Forelimb muscle (tissue), 1 donor: ENCODE measurements around the gene SFXN5. TPM values are rescaled to one million over a fixed set of nuclear protein-coding genes. Genes with fewer than 3 reads are reported as not detected.
"Not testable (repeated sequence)": the region's sequence is repeated elsewhere in the genome, so short reads cannot be mapped to it uniquely, and the experiment has no call there.

Experiments
- DNase-seq: peaks from one replicate; pipeline ENCODE4 v3.0.0-alpha.2; 2013; ENCODE audit warnings: low read depth
- polyA plus RNA-seq: library from polyadenylated mRNA; unstranded; fragments of 120-200 nt; gene quantifications from one replicate; pipeline ENCODE4 v1.2.1, GENCODE V29; 2013; ENCODE audit not compliant: insufficient read length

Gene SFXN5
- polyA plus RNA-seq, 1 donor: 6.8 TPM

DNA sequence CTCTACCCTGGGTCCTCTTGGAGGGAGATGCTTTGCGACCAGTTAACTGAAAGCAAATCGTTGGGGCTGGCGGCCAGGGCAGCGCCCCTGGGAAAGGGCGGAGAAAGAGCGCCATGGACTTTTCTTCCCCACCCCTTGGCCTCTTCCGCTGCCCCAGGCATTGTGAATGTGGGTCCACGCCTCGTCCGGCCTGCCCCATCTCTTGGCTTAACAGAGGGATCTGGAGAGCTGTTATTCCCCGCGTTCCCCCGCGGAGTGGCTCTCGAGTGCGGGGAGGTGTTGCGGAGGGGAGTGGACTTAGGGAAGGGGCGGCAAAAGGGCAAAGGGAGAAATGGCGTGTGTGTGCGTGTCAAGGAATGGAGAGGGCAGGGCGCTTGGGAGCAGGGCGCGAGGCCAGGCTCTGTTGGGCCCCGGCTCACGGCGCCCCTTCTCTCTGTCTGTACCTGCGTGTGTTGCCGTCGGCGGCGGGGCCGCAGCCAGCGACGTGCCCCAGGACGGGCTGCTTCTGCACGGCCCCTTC, 147.6 kb downstream of the SFXN5 start:
- no peak for DNase-seq

DNA sequence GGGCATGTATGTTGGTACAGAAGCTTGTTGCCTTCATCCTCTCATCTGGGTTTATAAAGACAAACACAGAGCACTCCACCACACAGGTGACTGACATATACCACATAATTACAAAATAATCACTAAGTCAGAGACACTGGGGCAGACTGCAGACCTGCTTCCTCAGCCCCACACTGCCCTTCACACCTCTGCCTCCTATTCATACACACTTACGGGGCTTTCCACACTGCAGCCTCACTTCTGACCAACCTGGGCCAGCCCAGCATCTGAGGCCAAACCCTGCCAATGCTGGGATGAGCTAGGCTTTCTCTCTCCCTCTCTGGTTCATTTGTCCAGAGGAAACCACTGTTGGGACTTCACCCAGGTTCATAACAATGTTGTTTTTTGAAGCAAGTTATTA, 149.7 kb downstream of the SFXN5 start:
- no peak for DNase-seq

DNA sequence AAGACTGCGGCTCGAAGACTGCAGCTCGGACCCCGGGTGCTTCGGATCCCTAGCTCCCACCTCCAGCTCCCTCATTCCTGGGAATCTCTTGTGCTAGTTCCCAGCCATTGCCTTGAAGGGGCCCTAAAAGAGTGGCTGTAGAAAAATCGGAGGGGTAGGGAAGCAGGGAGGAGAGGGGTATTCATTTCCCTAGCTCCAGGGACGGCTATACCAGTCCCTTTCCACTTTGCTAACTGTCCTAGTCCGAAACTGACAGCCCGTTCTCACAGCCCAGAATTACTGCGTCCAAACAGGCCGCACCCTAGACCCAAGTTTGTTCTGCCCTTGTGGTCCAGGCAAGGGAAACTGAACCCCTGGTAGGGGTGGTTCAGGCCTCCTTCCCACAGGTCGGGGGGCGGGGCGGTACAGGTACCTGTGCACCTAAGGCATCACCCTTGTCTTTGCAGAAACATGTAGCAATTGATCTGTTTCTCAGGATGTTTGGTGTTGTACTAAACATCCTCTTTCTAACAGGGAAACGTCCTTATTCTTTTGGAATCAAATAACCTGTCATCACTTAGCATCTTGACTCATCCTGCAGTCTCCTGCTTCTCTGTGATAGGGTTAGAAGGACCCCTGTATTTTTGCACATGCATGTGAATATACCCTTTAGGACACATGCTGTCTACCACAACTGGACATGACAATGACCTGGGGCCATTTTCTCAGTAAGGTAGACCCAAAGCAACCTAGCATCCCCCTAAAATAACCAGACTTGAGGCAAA, 150.2 kb downstream of the SFXN5 start:
- DNase-seq: no peak

DNA sequence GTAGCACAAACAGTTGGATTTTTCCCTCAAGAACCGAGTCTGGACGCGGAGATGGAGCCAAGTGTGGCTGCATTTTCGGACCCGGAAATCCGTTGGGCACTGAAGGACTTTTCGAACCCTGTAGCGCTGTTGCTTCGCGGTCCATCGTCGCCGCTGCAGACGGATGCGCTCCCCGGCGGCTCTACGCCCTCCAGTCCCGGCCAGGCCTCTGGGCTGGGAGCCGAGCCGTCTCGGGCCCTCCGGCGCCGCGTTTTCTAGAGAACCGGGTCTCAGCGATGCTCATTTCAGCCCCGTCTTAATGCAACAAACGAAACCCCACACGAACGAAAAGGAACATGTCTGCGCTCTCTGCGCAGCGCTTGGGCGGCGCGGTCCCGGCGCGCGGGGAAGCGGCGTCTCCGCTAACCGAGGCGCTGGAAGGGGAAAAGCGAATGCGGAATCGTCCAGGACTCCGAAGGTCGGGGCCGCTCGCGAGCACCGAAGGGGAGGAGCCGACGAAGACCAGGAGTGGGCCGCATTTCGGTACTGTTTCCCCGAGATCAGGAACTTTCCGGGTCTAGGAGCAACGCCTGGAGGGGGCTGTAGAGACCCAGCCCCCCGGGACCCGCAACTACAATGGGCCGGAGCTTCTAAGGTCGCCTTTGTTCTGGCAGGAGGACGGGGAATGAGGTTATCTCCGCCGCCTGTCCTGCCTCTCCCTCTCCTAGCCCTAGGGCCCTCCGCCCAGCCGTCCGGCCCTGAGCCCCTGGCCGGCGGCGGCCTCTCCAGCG, 151.0 kb downstream of the SFXN5 start:
- DNase-seq: no peak

DNA sequence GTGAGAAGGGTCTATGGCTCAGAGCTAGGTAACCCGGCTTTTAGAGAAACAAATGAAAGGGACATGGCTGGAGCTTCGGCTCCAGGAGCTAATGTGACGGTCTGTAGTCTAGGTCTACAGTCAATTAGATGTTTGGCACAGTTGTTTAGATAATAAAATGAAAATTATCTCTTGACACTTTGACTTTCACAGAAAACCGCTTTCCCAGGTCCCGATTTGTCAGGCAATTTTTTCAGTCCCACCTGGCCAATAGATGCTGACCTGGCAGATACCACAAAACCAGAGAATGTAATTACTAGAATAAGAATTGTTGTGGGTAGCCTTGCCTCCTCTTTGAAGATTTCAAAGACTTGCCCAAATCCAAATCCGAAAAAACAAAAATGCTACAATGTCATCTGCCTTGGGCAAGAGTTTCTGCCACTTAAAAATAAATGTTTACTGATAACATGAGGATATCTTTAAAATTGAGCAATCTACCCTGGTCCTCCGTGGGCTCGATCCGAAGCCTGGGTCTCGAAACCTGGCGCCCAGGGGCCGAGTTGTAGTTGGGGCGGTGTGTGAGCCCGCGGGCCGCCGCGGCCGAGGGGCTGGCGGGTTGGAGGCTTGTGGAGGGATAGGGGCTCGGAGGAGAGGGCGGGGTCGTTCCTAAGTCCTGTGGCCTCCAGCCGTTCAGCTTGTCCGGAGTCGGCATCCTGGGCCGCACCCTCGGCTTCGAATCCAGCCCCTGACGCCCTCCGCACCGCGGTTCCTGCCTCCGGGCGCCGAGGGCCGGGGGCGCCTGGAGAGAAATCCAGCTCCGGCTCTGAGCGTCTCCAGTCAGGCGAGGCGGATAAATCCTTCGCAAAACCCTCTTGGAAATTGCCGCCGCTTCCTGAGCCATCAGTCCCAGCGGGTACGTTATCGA, 151.8 kb downstream of the SFXN5 start:
- DNase-seq: no peak

DNA sequence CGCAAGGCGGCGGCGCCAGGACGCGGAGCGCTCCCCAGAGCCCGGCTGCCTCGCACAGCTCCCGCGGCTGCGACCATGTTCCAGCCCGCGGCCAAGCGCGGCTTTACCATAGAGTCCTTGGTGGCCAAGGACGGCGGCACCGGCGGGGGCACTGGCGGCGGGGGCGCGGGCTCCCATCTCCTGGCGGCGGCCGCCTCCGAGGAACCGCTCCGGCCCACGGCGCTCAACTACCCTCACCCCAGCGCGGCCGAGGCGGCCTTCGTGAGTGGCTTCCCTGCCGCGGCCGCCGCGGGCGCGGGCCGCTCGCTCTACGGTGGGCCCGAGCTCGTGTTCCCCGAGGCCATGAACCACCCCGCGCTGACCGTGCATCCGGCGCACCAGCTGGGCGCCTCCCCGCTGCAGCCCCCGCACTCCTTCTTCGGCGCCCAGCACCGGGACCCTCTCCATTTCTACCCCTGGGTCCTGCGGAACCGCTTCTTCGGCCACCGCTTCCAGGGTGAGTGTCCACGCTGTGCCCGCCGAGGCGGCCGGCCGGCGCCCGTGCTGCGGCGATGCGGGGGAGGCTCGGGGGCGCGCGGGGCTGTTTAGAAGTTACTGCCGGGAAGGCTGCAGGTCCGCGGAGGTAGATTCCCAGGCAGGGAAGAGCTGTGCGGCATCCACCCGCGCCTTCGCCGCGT, 153.5 kb downstream of the SFXN5 start:
- no peak for DNase-seq

DNA sequence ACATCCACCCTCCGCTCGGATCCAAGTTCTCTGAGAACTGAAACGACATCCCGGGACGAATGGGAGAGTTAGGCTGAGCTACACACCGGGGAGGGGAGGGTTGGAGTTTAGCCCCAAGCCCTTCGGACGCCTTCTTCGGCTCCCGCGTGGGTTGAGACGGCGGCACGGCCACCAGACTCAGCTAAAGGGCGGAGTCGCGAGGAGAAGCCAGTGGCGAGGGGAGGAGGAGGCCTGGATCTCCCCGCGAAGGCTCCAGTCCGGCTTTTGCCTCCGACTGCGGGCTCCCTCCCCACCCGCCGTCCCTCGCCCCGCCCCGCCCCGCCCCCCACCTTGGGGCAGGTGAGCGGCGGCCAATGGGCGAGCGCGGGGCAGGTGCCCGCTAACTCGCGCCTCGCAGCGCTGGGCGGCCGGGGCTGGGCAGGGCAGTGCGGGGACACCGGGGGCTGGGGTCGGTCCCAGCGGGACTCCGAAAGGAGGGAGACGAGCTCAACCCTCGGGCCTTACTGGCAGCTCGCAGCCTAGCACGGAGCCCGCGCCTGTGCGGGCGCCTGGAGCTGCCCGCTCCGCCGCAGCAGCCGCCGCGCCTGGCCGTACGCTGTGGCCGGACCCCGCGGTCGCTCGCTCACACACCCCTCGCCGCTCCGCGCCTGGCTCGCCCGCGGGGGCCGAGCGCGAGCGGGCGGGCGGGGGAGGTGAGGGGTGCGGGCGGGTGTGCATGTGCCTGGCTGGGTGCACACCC, 154.2 kb downstream of the SFXN5 start, which contains the start of gene EMX1:
Gene EMX1 (plus strand): TSS at position 382 of the 739 bp plus-strand sequence. CDS start 334 bp downstream, at position 716.
- no peak for DNase-seq

DNA sequence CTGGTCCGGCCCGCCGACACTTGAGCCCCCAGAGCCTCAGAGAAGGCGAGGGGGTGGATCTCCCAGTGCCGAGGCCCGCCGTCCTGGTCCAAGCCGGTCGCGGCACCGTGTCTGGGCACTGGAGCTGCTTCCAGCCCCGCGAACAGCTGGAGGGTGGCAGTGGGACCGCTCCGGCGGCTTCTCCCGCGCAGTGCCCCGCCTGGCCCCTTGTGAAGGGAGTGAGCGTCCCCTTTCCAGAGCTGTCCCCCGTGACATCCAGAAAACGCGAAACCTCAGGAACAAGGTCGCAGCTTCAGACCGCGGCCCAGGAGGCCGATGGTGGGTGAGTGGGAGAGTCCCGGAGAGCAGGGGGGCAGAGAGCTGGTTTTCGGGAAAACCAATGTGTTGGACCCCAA, 154.8 kb downstream of the SFXN5 start:
- no peak for DNase-seq

DNA sequence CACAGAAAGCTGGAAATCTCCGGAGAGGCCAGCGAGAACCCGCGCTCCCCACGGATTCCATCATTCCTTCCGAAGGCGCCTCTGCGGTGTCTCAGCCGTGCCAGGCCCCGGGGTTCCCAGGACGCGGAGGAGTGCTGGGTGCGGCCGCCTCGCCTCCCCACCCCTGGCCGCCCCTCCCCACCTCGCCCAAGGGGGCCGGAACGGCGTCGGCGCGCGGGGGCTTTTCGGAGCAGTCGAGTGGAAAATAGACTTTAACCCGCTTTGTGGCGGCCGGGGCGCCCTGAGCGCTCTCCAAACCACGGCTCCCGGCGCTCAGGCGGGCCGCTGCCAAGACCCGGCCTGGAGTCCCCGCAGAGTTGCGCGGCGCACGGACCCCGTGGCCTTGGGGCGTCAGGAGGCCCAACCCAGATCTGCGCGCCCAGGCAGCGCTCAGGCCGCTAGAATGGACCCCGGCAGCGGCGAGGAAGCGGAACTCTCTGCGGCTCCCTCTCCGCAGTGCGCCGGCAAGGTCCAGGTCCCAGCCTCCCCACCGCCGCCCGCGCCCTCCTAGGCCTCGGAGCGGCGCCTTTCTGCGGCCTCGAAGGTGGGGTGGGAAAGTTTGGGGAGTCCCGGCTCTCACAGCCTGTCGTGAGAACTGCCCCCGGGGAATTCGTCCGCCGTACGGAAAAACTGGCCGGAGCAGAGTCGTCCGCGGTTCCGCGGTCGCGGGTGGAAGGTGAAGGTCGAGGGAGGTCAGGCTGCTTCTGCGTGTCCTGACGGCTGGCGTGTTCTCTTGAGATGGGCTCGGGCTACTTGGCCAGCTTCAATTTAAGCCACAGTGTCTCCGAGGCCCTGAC, 155.4 kb downstream of the SFXN5 start:
- DNase-seq: no peak

DNA sequence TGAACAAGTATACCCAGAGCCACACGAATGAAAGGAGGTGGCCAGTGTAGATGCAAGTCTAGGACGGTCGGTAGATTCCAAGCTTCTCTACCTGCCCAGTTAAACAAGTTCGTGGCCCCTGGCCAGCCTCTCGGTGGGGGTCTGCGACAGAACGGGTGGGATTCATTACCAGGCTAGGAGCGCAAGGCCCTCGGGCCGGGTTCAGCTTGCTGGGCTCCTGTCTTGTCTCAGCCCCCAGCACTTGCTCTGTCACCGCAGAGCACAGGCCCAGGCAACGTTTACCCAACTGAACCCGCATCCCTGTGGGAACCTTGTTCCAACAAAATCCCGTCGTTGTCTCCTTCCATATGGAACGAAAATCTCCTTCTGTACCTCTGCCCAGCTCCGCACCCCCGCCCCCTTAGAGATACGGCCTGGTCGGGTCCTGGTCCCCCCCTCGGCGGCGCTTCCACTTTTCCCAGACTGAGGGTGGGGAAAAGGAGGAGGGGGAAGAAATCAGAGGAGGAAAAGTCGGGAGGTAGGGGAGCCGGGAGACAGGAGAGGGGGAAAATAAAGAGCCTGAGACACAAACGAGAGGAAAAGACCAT, 156.1 kb downstream of the SFXN5 start:
- no peak for DNase-seq

DNA sequence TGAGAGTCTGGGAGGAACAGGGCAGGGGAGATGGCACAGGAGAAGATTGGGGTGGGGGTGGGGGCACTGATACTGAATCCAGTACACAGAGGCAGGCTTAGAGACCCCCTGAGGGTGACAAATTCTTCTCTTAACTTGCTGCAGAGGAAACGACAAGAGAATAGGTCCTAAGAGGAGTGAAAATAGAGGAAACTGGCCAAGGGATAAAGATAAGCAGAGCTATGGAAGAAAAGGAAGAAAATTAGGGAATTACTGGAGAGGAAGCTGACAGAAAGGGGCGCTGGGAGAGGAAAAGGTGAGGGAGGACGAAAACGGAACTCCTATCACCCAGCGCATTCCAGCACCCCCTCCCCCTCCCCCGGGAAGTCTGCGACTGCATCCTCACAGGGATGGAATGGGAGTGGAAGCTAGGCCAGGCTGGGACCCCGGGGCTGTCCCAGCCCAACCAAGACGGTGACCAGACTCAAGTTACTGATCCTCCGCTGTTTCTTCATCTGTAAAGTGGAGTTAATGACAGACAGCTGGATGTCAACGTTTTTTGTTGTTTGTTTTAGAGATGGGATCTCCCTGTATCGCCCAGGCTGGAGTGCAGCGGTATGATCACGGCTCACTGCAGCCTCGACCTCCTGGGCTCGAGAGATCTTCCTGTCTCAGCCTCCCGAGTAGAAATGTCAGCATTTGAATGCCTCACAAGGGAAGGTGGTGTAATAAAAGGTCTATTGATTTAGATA, 156.8 kb downstream of the SFXN5 start:
- DNase-seq: no peak

DNA sequence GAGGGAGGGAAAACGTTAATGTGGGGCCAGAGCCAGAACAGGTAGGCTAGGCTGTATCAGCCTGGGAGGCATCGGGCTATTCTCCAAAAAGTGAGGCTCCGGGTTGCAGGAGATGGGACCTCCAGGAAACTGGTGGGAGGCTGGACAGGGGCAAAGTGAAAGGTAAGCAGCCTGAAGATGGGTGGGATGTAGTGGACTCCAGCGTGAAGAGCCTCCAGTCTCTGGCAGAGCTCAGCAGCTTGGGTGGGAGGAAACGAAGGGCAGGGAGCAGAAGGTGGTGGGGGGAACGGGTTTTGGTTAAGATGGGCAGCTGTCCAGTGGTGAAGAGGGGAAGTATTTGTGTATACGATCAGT, 157.3 kb downstream of the SFXN5 start:
- no peak for DNase-seq

DNA sequence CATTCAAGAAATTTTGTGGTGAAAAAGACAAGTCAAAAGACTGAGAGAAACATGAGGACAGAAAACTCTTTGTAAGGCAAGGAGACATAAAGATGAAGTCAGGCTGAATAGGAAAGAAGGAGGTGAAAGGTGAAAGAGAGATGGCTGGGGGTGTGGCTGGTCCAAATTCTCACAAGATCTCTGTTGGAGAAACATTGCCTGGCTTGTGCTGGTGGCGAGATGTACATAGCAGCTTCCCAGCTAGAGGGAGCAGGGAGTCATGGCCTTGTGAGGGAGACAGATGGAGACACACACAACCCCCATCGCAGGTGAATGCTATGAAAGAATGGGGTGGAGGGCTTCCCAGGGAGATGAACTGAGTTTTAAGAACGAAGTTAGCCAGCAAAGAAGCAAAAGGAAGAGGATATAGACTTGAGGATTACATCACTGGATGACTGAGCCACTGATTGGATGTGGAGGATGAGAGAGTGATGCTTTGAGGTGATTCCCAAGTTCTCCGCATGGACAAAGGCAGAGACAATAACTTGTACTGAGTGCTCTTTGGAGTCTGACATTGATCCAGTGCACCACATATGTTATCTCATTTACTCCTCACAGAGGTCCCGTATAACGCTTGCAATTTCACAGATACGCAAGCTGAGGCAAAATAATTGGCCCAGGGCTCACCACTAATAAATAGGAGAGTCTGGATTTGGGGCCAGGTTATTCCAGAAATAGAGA, 157.9 kb downstream of the SFXN5 start:
- DNase-seq: no peak

DNA sequence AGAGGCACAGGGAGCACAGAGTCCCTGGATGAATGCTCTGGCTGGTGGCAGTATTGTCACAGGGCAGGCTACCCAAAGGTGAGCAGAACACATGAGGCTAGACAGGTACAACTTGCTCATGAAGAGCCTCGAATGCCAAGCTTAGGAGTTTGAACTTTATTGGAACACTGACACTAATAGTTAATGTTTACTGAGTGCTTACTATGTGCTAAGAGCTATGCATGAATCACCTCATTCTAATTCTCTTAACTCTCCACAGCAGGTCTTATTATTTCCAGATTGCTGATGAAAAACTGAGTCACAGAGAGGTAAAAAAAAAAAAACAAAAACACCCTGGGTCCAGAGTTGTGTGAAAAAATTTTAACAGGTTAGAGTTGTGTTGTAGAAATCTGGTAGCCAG, 160.3 kb downstream of the SFXN5 start:
- no peak for DNase-seq

DNA sequence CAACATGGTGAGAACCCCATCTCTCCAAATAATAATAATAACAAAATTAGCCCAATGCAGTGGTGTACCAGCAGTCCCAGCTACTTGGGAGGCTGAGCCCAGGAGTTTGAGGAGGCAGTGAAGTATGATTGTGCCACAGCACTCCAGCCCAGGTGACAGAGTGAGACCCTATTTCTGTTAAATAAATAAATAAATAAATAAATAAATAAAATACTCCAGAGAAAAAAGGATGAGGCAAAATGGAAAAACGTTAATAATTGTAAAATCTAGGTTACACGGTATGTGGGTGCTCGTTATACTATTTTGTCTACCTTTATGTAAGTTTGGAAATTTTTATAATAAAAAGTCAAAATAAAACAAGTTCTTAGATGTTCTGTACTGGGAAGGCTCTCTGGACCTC, 162.8 kb downstream of the SFXN5 start:
- DNase-seq: no peak

DNA sequence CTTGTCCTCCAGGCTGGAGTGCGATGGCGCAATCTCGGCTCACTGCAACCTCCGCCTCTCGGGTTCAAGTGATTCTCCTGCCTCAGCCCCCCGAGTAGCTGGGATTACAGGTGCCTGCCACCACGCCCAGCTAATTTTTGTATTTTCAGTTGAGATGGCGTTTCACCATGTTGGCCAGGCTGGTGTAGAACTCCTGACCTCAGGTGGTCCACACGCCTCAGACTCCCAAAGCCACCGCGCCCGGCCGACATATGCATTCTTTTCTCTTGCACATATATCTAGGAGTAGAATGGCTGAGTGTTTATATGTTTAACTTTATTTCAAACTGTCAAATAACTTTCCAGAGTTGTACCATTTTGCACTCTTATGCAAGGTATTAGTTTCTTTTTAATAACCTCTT, 164.1 kb downstream of the SFXN5 start:
- DNase-seq: not testable (repeated sequence)

DNA sequence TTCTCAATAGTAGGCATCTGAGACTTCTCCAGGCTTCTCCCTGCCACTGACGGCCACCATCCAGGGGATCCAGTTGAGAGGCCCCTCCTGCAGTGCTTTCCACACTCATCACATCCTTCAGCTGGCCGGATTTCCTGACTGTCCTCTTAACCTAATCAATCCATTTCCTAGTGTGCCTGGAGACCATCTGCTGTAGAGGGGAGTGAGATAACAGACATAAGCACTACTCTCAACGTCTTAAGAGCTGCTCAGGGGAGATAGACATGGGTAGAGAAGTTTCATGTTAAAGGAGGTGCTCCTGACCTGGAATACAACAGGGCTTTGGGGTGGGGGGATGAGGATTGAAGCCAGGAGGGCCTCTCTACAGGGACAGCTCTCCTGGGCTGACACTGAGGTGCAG, 170.1 kb downstream of the SFXN5 start:
- no peak for DNase-seq
